Endothelial cell of umbilical vein (primary cell): Measurements from ENCODE around the gene UBE2QL1. TPM values are rescaled to one million over a fixed set of nuclear protein-coding genes. Genes with fewer than 3 reads are reported as not detected.

Experiments
- BruUV-seq: library from RNA; stranded (reverse); fragments of 400-500 nt; replicated peaks from 2 replicates; lab custom pipeline; 2021; lab: Mats Ljungman, UMichigan
- CTCF ChIA-PET: fragments of 300-600, 350-600 bp; sonication (Branson Sonifier 250); formaldehyde crosslinking; loops from one replicate; lab custom pipeline; 2021; ENCODE audit warnings: antibody characterized with exemption, inconsistent platforms; lab: Charles Lee
- POLR2A ChIA-PET: fragments of 300-600, 350-600 bp; sonication (Branson Sonifier 250); formaldehyde crosslinking; loops from one replicate; lab custom pipeline; 2021; ENCODE audit warnings: antibody characterized with exemption, inconsistent platforms; lab: Charles Lee
- DNase-seq: peaks from one replicate; pipeline ENCODE4 v3.0.0-alpha.2; 2011; ENCODE audit warnings: low read depth, low spot score
- FAIRE-seq: peaks from 2 replicates; lab custom pipeline; 2011; peaks lifted over from hg19 to GRCh38; lab: Jason Lieb, UNC
- H2AFZ ChIP-seq: 2 replicates; pipeline ENCODE4 v1.6.0; 2012; ENCODE audit warnings: low read depth, low read length, control low read depth, inconsistent platforms
- H3K27ac ChIP-seq: 2 replicates; pipeline ENCODE4 v1.5.1; 2011; ENCODE audit warnings: low read depth, mild to moderate bottlenecking, control low read depth, low read length, moderate library complexity; ENCODE audit not compliant: insufficient read depth
- H3K27me3 ChIP-seq, 2 experiments: 2 replicates each; pipeline versions ENCODE4 v1.6.0 to v1.6.1; 2011; ENCODE audit warnings: low read length in 2 of 2, mixed read lengths in 1 of 2; ENCODE audit not compliant: control insufficient read depth in 2 of 2, insufficient read depth in 2 of 2
- H3K36me3 ChIP-seq, 2 experiments: 2 replicates in 1 of 2; 3 replicates in 1 of 2; pipeline ENCODE4 v1.5.1; 2011; ENCODE audit warnings: low read length in 2 of 2, mild to moderate bottlenecking in 1 of 2, moderate library complexity in 1 of 2; ENCODE audit not compliant: control insufficient read depth in 2 of 2, insufficient read depth in 2 of 2; ENCODE audit errors: extremely low read depth in 1 of 2
- H3K4me1 ChIP-seq: 3 replicates; pipeline ENCODE4 v1.5.1; 2011; ENCODE audit warnings: mild to moderate bottlenecking, low read length; ENCODE audit not compliant: control insufficient read depth, insufficient read depth; ENCODE audit errors: extremely low read depth
- H3K4me2 ChIP-seq: 2 replicates; pipeline ENCODE4 v1.6.1; 2011; ENCODE audit warnings: low read length, control low read depth, mixed read lengths; ENCODE audit not compliant: insufficient read depth
- H3K4me3 ChIP-seq, 3 experiments: fragments of 200-600 bp in 1 of 3; sonication (generic), shearing (Covaris generic) in 1 of 3; replicated peaks in 1 of 3; 2 replicates each; pipeline ENCODE4 v1.5.1; 2011 to 2016; ENCODE audit warnings: control low read depth in 3 of 3, low read length in 3 of 3, mild to moderate bottlenecking in 2 of 3, inconsistent platforms in 1 of 3, low read depth in 1 of 3, moderate library complexity in 1 of 3; ENCODE audit not compliant: insufficient read depth in 1 of 3
- H3K79me2 ChIP-seq: 2 replicates; pipeline ENCODE4 v1.6.0; 2012; ENCODE audit warnings: low read length, inconsistent platforms; ENCODE audit not compliant: control insufficient read depth, insufficient read depth
- H3K9ac ChIP-seq: replicated peaks from 2 replicates; pipeline ENCODE3; 2011; ENCODE audit warnings: low read length, control low read depth; ENCODE audit not compliant: insufficient read depth; ENCODE audit errors: extremely low read depth
- H3K9me1 ChIP-seq: replicated peaks from 3 replicates; pipeline ENCODE4 v1.6.0; 2011; ENCODE audit warnings: mild to moderate bottlenecking, low read length; ENCODE audit not compliant: control insufficient read depth, insufficient read depth; ENCODE audit errors: extremely low read depth
- H3K9me3 ChIP-seq: replicated peaks from 2 replicates; pipeline ENCODE4 v1.5.1; 2012; ENCODE audit warnings: low read length, inconsistent platforms; ENCODE audit not compliant: control insufficient read depth, insufficient read depth
- H4K20me1 ChIP-seq: replicated peaks from 2 replicates; pipeline ENCODE3; 2011; ENCODE audit warnings: mild to moderate bottlenecking, low read length; ENCODE audit not compliant: control insufficient read depth, insufficient read depth; ENCODE audit errors: extremely low read depth
- CTCF ChIP-seq, 2 donors: IDR thresholded peaks; 1 replicate in 1 of 2; 2 replicates in 1 of 2; pipeline ENCODE4 v1.5.1; 2011; ENCODE audit warnings: low read length in 2 of 2, mild to moderate bottlenecking in 2 of 2, moderate library complexity in 2 of 2, control low read depth in 1 of 2, inconsistent platforms in 1 of 2, low read depth in 1 of 2; ENCODE audit not compliant: insufficient read depth in 1 of 2; ENCODE audit errors: extremely low read depth in 1 of 2
- EZH2 ChIP-seq: IDR thresholded peaks from 2 replicates; pipeline ENCODE4 v1.6.1; 2012; ENCODE audit warnings: borderline replicate concordance, low read depth, mild to moderate bottlenecking, moderate library complexity, low read length, inconsistent platforms; ENCODE audit not compliant: severe bottlenecking
- FOS ChIP-seq: IDR thresholded peaks from 2 replicates; pipeline ENCODE4 v1.6.1; 2011; ENCODE audit warnings: mild to moderate bottlenecking, low read length, moderate library complexity, borderline replicate concordance; ENCODE audit not compliant: insufficient read depth
- GATA2 ChIP-seq: IDR thresholded peaks from 2 replicates; pipeline ENCODE4 v1.7.0; 2011; ENCODE audit warnings: low read depth, mild to moderate bottlenecking, moderate library complexity, mixed read lengths, low read length; ENCODE audit not compliant: insufficient read length, insufficient read depth
- JUN ChIP-seq: IDR thresholded peaks from 2 replicates; pipeline ENCODE4 v1.6.1; 2011; ENCODE audit warnings: borderline replicate concordance, low read depth; ENCODE audit not compliant: insufficient read length, insufficient read depth
- MAX ChIP-seq: IDR thresholded peaks from 2 replicates; pipeline ENCODE4 v1.6.1; 2011; ENCODE audit not compliant: insufficient read depth, insufficient read length
- MYC ChIP-seq: IDR thresholded peaks from one replicate; pipeline ENCODE4 v1.6.1; 2011; ENCODE audit warnings: mild to moderate bottlenecking, low read depth, low read length
- POLR2A ChIP-seq: IDR thresholded peaks from 2 replicates; pipeline ENCODE4 v1.6.1; 2012; ENCODE audit warnings: low read depth, mild to moderate bottlenecking, control low read depth, low read length
- POLR2AphosphoS5 ChIP-seq: IDR thresholded peaks from 2 replicates; pipeline ENCODE4 v1.6.1; 2012; ENCODE audit warnings: low read depth, mild to moderate bottlenecking, control low read depth, low read length, moderate library complexity; ENCODE audit not compliant: insufficient read depth
- dilution Hi-C: fragments of 300-500 bp; cut with MboI; formaldehyde crosslinking; loops from one replicate; pipeline ENCODE4 v1.15.0; 2019; ENCODE audit warnings: low sequenced_read_pairs; ENCODE audit not compliant: extremely low pct_ligation_motif_present
- intact Hi-C: fragments of 100-400 bp; cut with micrococcal nuclease; formaldehyde crosslinking; loops from one replicate; pipeline ENCODE4 v1.10.0; 2022
- polyA plus RNA-seq, 4 experiments: library from polyadenylated mRNA; depleted of rRNA in 3 of 4; stranded (reverse) in 3 of 4; unstranded in 1 of 4; fragments of >200 nt; gene quantifications; 2 replicates each; pipeline versions ENCODE4 v1.2.1 to v1.2.3, GENCODE V29; 2011 to 2012; ENCODE audit warnings: missing spikeins in 1 of 4
- total RNA-seq: library from RNA; stranded (reverse); gene quantifications from 2 replicates; pipeline ENCODE4 v1.2.3, GENCODE V29; 2021

Gene UBE2QL1
- total and polyA plus RNA-seq, 2 donors (not counting 3 experiments of a cell fraction or from before 2014, with no cell fraction given): 0.04 to 0.15 TPM

GRCh38 chr5:6456766-6457370, 8.2 kb downstream of the UBE2QL1 start:
- H3K9ac ChIP-seq: no peak overlapping the region
- H3K27me3 ChIP-seq: peaks cover under 1 to 4% of the 10 kb centered on the region in 2 experiments
- dilution Hi-C loops (no loop called here), intact Hi-C loops (no loop called here)
- H3K9me3 ChIP-seq: no peaks in the 10 kb centered on the region
- DNase-seq: no peak
- H3K9me1 ChIP-seq: no peaks in the 10 kb centered on the region
- BruUV-seq: no TSS peak
- no peak overlapping the region for H3K4me3 ChIP-seq
- ChIA-PET POLR2A (no interaction called here), CTCF (interaction anchor here (1.0 kb wide), 1 partner anchor 8 kb away, joined by 4 read pairs; the partner anchor contains the start of gene UBE2QL1)
- FAIRE-seq: no peak
- H2AFZ ChIP-seq: no peak overlapping the region
- no peak overlapping the region for H3K4me2 ChIP-seq
- no peaks in the 10 kb centered on the region for H4K20me1 ChIP-seq
- TF ChIP-seq CTCF (IDR thresholded peaks at IDR 0.05; ENCODE audit: extremely low read depth in 1 of 2, insufficient read depth in 1 of 2, low read depth in 1 of 2, low read length in 2 of 2): no peak
- no peak for TF ChIP-seq POLR2A
- no peak for TF ChIP-seq FOS
- no peak for TF ChIP-seq POLR2AphosphoS5
- TF ChIP-seq EZH2: no peak
- no peak for TF ChIP-seq JUN
- no peak for TF ChIP-seq MYC
- TF ChIP-seq MAX: no peak
- TF ChIP-seq GATA2: no peak
- no peaks in the 10 kb centered on the region for H3K4me1 ChIP-seq
- no peaks in the 10 kb centered on the region for H3K36me3 ChIP-seq
- H3K27ac ChIP-seq: no peak overlapping the region
- no peaks in the 10 kb centered on the region for H3K79me2 ChIP-seq
